A673 (cell line): ENCODE results near the gene RRP8. TPM values are rescaled to one million over a fixed set of nuclear protein-coding genes. Genes with fewer than 3 reads are reported as not detected.

Experiments
- BruUV-seq: library from RNA; stranded (reverse); fragments of 400-500 nt; replicated peaks from 2 replicates; lab custom pipeline; 2021; lab: Mats Ljungman, UMichigan
- CTCF ChIA-PET: fragments of 300-600 bp; sonication (Branson Sonifier 250); formaldehyde crosslinking; loops from one replicate; lab custom pipeline; 2022; ENCODE audit warnings: antibody characterized with exemption; lab: Charles Lee
- POLR2A ChIA-PET: fragments of 300-600 bp; sonication (Branson Sonifier 250); formaldehyde crosslinking; loops from one replicate; lab custom pipeline; 2022; ENCODE audit warnings: antibody characterized with exemption; ENCODE audit not compliant: low non-redundant PET; lab: Charles Lee
- DNase-seq: peaks from one replicate; pipeline ENCODE4 v3.0.0-alpha.2; 2015; ENCODE audit warnings: low spot score
- H3K27ac ChIP-seq: fragments of 200-600 bp; sonication (generic); 2 replicates; pipeline ENCODE4 v1.5.1; 2016; ENCODE audit warnings: mixed run types, low read depth, mild to moderate bottlenecking, mixed read lengths, antibody characterized with exemption, low read length; ENCODE audit not compliant: poor library complexity, severe bottlenecking
- H3K27me3 ChIP-seq: fragments of 200-600 bp; sonication (generic); replicated peaks from 2 replicates; pipeline ENCODE4 v1.6.1; 2017; ENCODE audit warnings: mixed run types, low read depth, mild to moderate bottlenecking, mixed read lengths, antibody characterized with exemption, low read length; ENCODE audit not compliant: insufficient read depth, poor library complexity
- H3K36me3 ChIP-seq: fragments of 200-600 bp; sonication (generic); 2 replicates; pipeline ENCODE4 v1.6.1; 2016; ENCODE audit warnings: mixed run types, mild to moderate bottlenecking, mixed read lengths, antibody characterized with exemption, low read length; ENCODE audit not compliant: insufficient read depth, poor library complexity, severe bottlenecking
- H3K4me1 ChIP-seq: fragments of 200-600 bp; sonication (generic); 2 replicates; pipeline ENCODE4 v1.6.1; 2017; ENCODE audit warnings: mixed run types, mild to moderate bottlenecking, mixed read lengths, antibody characterized with exemption, low read length; ENCODE audit not compliant: insufficient read depth, poor library complexity, severe bottlenecking
- H3K4me3 ChIP-seq: fragments of 200-600 bp; sonication (generic); 2 replicates; pipeline ENCODE4 v1.5.1; 2016; ENCODE audit warnings: low read depth, mixed run types, mild to moderate bottlenecking, mixed read lengths, low read length; ENCODE audit not compliant: poor library complexity, severe bottlenecking
- H3K9me3 ChIP-seq: fragments of 200-600 bp; sonication (generic); 2 replicates; pipeline ENCODE4 v1.6.1; 2016; ENCODE audit warnings: mixed run types, low read depth, mild to moderate bottlenecking, mixed read lengths, antibody characterized with exemption, low read length; ENCODE audit not compliant: poor library complexity, severe bottlenecking
- CTCF ChIP-seq: fragments of 300-800, 200-600 bp; sonication (generic); conservative IDR thresholded peaks from 2 replicates; pipeline ENCODE4 v1.5.1; 2017; ENCODE audit warnings: low read depth, mild to moderate bottlenecking, antibody characterized with exemption, low read length, moderate library complexity, mixed read lengths
- EZH2 ChIP-seq: fragments of 200-600 bp; sonication (generic); IDR thresholded peaks from 2 replicates; pipeline ENCODE4 v1.6.1; 2017; ENCODE audit warnings: borderline replicate concordance, low read depth, mild to moderate bottlenecking, mixed read lengths, antibody characterized with exemption, low read length; ENCODE audit not compliant: poor library complexity, severe bottlenecking
- intact Hi-C: fragments of 100-400 bp; cut with micrococcal nuclease; formaldehyde crosslinking; loops from one replicate; pipeline ENCODE4 v1.10.0; 2022; ENCODE audit not compliant: unreplicated experiment
- total RNA-seq: library from RNA; stranded (reverse); gene quantifications from 2 replicates; pipeline ENCODE4 v1.2.3, GENCODE V29; 2021

Gene RRP8
- total RNA-seq, 1 experiment from 2014 or later, result 21.6 TPM

GRCh38 chr11:6557761-6558674, 45.4 kb downstream of the RRP8 start:
- no peaks in the 10 kb centered on the region for H3K36me3 ChIP-seq
- intact Hi-C loops, result no loop called here
- no peak for DNase-seq
- CTCF ChIA-PET, result no interaction called here
- POLR2A ChIA-PET, result no interaction called here
- no peak overlapping the region for H3K4me3 ChIP-seq
- TF ChIP-seq CTCF (no peak), EZH2 (no peak)
- H3K4me1 ChIP-seq, result no peaks in the 10 kb centered on the region
- no peak overlapping the region for H3K27ac ChIP-seq
- no TSS peak for BruUV-seq
- no peaks in the 10 kb centered on the region for H3K27me3 ChIP-seq
- H3K9me3 ChIP-seq, result no peaks in the 10 kb centered on the region

- TF ChIP-seq EZH2, result no peak
- TF ChIP-seq CTCF, result no peak
- Histone ChIP-seq H3K4me1 (no peaks in the 10 kb centered on the region), H3K36me3 (no peaks in the 10 kb centered on the region), H3K9me3 (no peaks in the 10 kb centered on the region), H3K27me3 (no peaks in the 10 kb centered on the region), H3K4me3 (no peak overlapping the region), H3K27ac (no peak overlapping the region)
- ChIA-PET CTCF (no interaction called here), POLR2A (no interaction called here)
- no peak for DNase-seq
- intact Hi-C loops, result no loop called here
- BruUV-seq, result no TSS peak
Measured at GRCh38 chr11:6557063-6557462, 46.4 kb downstream of the RRP8 start.

- TF ChIP-seq EZH2 (no peak), CTCF (no peak)
- H3K9me3 ChIP-seq, result no peaks in the 10 kb centered on the region
- no peaks in the 10 kb centered on the region for H3K36me3 ChIP-seq
- no peak overlapping the region for H3K4me3 ChIP-seq
- no peak for DNase-seq
- intact Hi-C loops, result no loop called here
- ChIA-PET POLR2A (no interaction called here), CTCF (interaction anchor here (0.5 kb wide), 1 partner anchor 296 kb away, joined by 3 read pairs; no protein-coding TSS in a partner anchor)
- BruUV-seq, result no TSS peak
- H3K4me1 ChIP-seq, result no peaks in the 10 kb centered on the region
- H3K27ac ChIP-seq, result no peak overlapping the region
- no peaks in the 10 kb centered on the region for H3K27me3 ChIP-seq
Measured at GRCh38 chr11:6556139-6556949, 47.1 kb downstream of the RRP8 start.
